CD4-positive, alpha-beta T cell (primary cell): ENCODE measurements around the gene IL6R. TPM values are rescaled to one million over a fixed set of nuclear protein-coding genes. Genes with fewer than 3 reads are reported as not detected.
A peak's percentile ranks its signal among the peaks of the same experiment; 100 is the strongest.

ENCODE experiments used
- ATAC-seq: fragments of 200-7000 bp; cut with Tn5 transposase; one replicate; pipeline ENCODE4 v1.10.0; 2022; ENCODE audit warnings: mild to moderate bottlenecking; ENCODE audit not compliant: poor library complexity
- CTCF ChIA-PET: fragments of 350-600 bp; sonication (Branson Sonifier 250); formaldehyde crosslinking; loops from one replicate; lab custom pipeline; 2021; ENCODE audit warnings: antibody characterized with exemption, inconsistent platforms; lab: Charles Lee
- POLR2A ChIA-PET: fragments of 350-600 bp; sonication (Branson Sonifier 250); formaldehyde crosslinking; loops from one replicate; lab custom pipeline; 2021; ENCODE audit warnings: antibody characterized with exemption, inconsistent platforms; lab: Charles Lee
- DNase-seq, 14 experiments: peaks; one replicate each; pipeline ENCODE4 v3.0.0-alpha.2; 2013 to 2020; ENCODE audit warnings: mixed read lengths in 2 of 14
- H3K27ac ChIP-seq, 2 donors: one replicate each; pipeline versions ENCODE4 v1.5.1 to v1.7.0; 2013; ENCODE audit warnings: low read length in 2 of 2, low read depth in 1 of 2, mild to moderate bottlenecking in 1 of 2
- H3K27me3 ChIP-seq, 2 experiments: 1 replicate in 1 of 2; 2 replicates in 1 of 2; pipeline versions ENCODE4 v1.6.1 to v1.7.0; 2013; ENCODE audit warnings: low read length in 2 of 2, control low read depth in 1 of 2, mild to moderate bottlenecking in 1 of 2, moderate library complexity in 1 of 2; ENCODE audit not compliant: insufficient read depth in 2 of 2, control insufficient read depth in 1 of 2
- H3K36me3 ChIP-seq: one replicate; pipeline ENCODE4 v1.6.1; 2013; ENCODE audit warnings: low read length, control low read depth; ENCODE audit not compliant: insufficient read depth
- H3K4me1 ChIP-seq: one replicate; pipeline ENCODE4 v1.6.1; 2013; ENCODE audit warnings: low read length, control low read depth; ENCODE audit not compliant: insufficient read depth
- H3K4me3 ChIP-seq: one replicate; pipeline ENCODE4 v1.5.1; 2013; ENCODE audit warnings: mild to moderate bottlenecking, low read length, moderate library complexity
- H3K9me3 ChIP-seq, 2 experiments: 1 replicate in 1 of 2; 2 replicates in 1 of 2; pipeline versions ENCODE4 v1.6.1 to v1.7.0; 2013; ENCODE audit warnings: low read length in 2 of 2, mild to moderate bottlenecking in 2 of 2, control low read depth in 1 of 2, moderate library complexity in 1 of 2; ENCODE audit not compliant: control insufficient read depth in 1 of 2, insufficient read depth in 1 of 2
- H3K27ac Mint-ChIP-seq: one replicate; pipeline ENCODE4 v1.8.0; 2020; ENCODE audit warnings: mixed read lengths
- H3K27me3 Mint-ChIP-seq: one replicate; pipeline ENCODE4 v1.8.0; 2021; ENCODE audit warnings: mixed read lengths
- H3K36me3 Mint-ChIP-seq: one replicate; pipeline ENCODE4 v1.8.0; 2021; ENCODE audit warnings: low read depth, mixed read lengths
- H3K4me1 Mint-ChIP-seq: one replicate; pipeline ENCODE4 v1.8.0; 2021; ENCODE audit warnings: low read depth, mixed read lengths
- H3K4me3 Mint-ChIP-seq: one replicate; pipeline ENCODE4 v1.8.0; 2020; ENCODE audit warnings: mild to moderate bottlenecking, mixed read lengths
- H3K9me3 Mint-ChIP-seq: one replicate; pipeline ENCODE4 v1.8.0; 2020; ENCODE audit warnings: mixed read lengths
- CTCF ChIP-seq: fragments of 200-600 bp; IDR thresholded peaks from one replicate; pipeline ENCODE4 v1.8.0; 2022; ENCODE audit warnings: antibody characterized with exemption, mild to moderate bottlenecking
- intact Hi-C, 2 experiments: fragments of 100-400 bp; cut with DNase I in 1 of 2; cut with micrococcal nuclease in 1 of 2; formaldehyde crosslinking; loops; one replicate each; pipeline versions ENCODE4 v1.15.1 to v1.9.0; 2023 to 2025; cut with DNase I, micrococcal nuclease
- total RNA-seq, 174 experiments: library from RNA in 2 of 174; stranded (reverse) in 2 of 174; gene quantifications; one replicate each; pipeline ENCODE4 v1.2.3 and lab custom pipeline; 2021 to 2026

IL6R gene
- total RNA-seq, 2 experiments from 2014 or later, result 31.7 to 35.0 TPM

DNA sequence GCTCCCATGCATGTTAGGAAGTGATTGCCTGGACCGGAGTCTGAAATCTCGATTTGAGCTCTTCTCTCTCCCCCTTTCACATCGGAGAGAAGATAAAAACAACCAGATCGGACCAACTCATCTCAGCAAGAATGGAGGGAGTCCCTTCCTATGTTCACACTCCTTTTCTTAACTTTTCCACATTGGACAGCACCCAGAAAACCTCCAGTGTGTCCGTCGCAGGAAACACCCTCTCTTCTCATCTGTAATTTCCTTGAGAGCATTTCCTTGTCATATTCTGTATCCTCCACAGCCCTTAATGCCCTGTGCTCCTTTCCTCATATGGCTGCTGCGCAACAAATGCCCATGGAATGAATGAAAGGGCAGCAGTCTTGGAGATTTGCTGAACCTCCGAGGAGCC lies 95.4 kb downstream of the IL6R start:
- POLR2A ChIA-PET, result interaction anchor here (1.1 kb wide), 1 partner anchor 93 kb away, joined by 3 read pairs; no protein-coding TSS in a partner anchor
- ATAC-seq (no peak), DNase-seq (no peak)
- H3K4me3 ChIP-seq, result no peak overlapping the region
- CTCF ChIA-PET, result no interaction called here
- H3K4me1 Mint-ChIP-seq, result peaks cover 34% of the 10 kb centered on the region
- H3K9me3 ChIP-seq, result peaks cover 0 to 9% of the 10 kb centered on the region in 2 experiments
- no peaks in the 10 kb centered on the region for H3K36me3 ChIP-seq
- no peak overlapping the region for H3K4me3 Mint-ChIP-seq
- intact Hi-C loops, result no loop called here
- H3K36me3 Mint-ChIP-seq, result no peaks in the 10 kb centered on the region
- TF ChIP-seq CTCF, result no peak
- peaks cover 55% of the 10 kb centered on the region for H3K27me3 Mint-ChIP-seq
- H3K27ac ChIP-seq, result no peak overlapping the region
- H3K9me3 Mint-ChIP-seq, result no peaks in the 10 kb centered on the region
- peaks cover 22% of the 10 kb centered on the region for H3K4me1 ChIP-seq
- peaks cover 29 to 51% of the 10 kb centered on the region in 2 experiments for H3K27me3 ChIP-seq
- no peak overlapping the region for H3K27ac Mint-ChIP-seq

DNA sequence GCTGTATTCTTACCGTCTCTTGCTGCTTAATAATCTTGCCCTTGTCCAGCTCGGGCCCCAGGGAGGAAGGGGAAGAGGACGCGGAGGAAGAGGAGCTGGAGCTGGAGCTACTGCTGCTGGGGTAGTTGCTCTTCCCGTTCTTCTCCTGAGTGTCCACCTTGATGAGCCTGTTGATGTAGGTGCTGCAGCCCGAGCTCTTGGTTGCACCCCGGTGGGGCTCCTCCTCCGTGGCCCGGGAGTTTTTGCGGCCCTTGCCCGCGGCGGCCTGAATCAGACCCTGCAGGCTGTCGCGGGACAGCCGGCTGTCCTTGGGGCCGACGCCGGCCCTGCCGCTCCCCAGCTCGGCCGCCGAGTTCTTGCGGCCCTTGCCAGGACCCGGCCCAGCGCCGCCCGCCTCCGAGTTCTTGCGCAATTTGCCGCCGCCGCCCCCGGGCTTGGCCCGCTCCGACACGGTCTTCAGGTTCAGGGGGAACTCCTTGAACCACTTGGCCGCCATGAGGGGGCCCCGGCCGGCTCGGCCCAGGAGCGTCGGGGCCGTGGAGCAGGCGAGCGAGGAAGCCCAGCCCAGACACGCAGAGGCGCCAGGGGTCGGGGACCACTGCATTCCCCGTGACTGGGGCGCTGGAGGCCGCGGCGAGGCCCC lies 96.4 kb downstream of the IL6R start:
- peaks cover 64% of the 10 kb centered on the region for H3K27me3 Mint-ChIP-seq
- TF ChIP-seq CTCF, result no peak
- peak overlapping the region; percentile 30 for H3K4me3 Mint-ChIP-seq
- Histone ChIP-seq H3K36me3 (no peaks in the 10 kb centered on the region), H3K4me3 (no peak overlapping the region), H3K9me3 (peaks cover 4 to 16% of the 10 kb centered on the region in 2 experiments), H3K4me1 (peaks cover 21% of the 10 kb centered on the region), H3K27ac (no peak overlapping the region), H3K27me3 (peaks cover 33 to 56% of the 10 kb centered on the region in 2 experiments)
- peaks cover 26% of the 10 kb centered on the region for H3K4me1 Mint-ChIP-seq
- ChIA-PET POLR2A (interaction anchor here (1.1 kb wide), 1 partner anchor 94 kb away, joined by 3 read pairs; no protein-coding TSS in a partner anchor), CTCF (no interaction called here)
- ATAC-seq (no peak), DNase-seq (peak in 2 of 14 experiments; percentile 21 to 24)
- intact Hi-C loops, result no loop called here
- H3K9me3 Mint-ChIP-seq, result no peaks in the 10 kb centered on the region
- no peaks in the 10 kb centered on the region for H3K36me3 Mint-ChIP-seq
- no peak overlapping the region for H3K27ac Mint-ChIP-seq

DNA sequence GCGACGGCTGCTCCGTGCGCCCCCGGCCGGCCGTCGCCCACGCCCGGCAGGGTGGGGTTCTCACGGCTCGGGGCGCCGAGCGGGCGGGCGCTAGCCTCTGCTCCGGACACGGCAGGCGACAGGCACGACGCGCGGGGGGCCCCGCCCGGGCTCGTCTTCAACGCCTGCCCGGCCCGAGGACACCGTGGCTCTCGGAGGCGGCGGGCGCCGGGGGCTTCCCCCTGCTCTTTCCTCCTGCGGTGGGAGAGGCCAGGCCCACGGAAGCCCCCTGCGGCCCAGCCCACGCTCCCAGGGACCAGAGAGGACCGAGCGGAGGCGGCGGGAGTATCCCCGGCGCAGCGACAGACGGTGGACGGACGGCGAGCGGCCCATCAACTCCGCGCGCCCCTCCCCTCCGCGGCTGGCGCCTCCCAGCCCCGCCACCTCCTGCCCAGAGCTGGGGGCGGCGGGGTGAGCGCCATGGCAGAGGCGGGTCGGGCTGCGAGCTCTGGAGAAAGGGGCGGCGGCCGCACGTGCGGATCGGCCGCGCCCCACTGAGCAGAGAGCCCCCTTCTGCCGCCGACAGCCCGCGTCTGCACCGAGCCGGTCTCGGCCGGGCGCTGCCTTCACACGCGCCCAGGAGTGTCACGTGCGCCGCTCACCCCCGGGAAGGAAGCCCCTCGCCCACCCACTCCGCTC lies 97.1 kb downstream of the IL6R start, which contains the start of the genes SHE and TDRD10:
Gene SHE (minus strand): TSS at position 347 of the 678 bp plus-strand sequence. CDS start 386 bp downstream, outside the sequence.
Gene TDRD10 (plus strand): TSS at position 154 of the 678 bp plus-strand sequence. CDS start 4,685 bp downstream, outside the sequence.
- peaks cover 4 to 16% of the 10 kb centered on the region in 2 experiments for H3K9me3 ChIP-seq
- H3K36me3 ChIP-seq, result no peaks in the 10 kb centered on the region
- CTCF ChIA-PET, result no interaction called here
- H3K4me3 ChIP-seq, result no peak within 1 kb of the TSS
- Mint-ChIP-seq H3K9me3 (no peaks in the 10 kb centered on the region), H3K4me3 (peak within 1 kb of the TSS; percentile 30), H3K4me1 (peaks cover 20% of the 10 kb centered on the region), H3K27ac (no peak within 1 kb of the TSS), H3K27me3 (peaks cover 69% of the 10 kb centered on the region), H3K36me3 (no peaks in the 10 kb centered on the region)
- ATAC-seq, result peak; percentile 46
- POLR2A ChIA-PET, result no interaction called here
- H3K27me3 ChIP-seq, result peaks cover 33 to 56% of the 10 kb centered on the region in 2 experiments
- TF ChIP-seq CTCF, result no peak
- peaks cover 16% of the 10 kb centered on the region for H3K4me1 ChIP-seq
- H3K27ac ChIP-seq, result no peak within 1 kb of the TSS
- DNase-seq, result peak in 3 of 14 experiments; percentile 12 to 38 (median 37)
- intact Hi-C loops, result no loop called here
